Panc1 (cell line): ENCODE results near the gene MAPT.

ENCODE experiments used
- CTCF ChIP-seq: fragments of 450-650 bp; IDR thresholded peaks from 2 replicates; pipeline ENCODE4 v1.5.1; 2017; ENCODE audit warnings: mild to moderate bottlenecking
- POLR2AphosphoS5 ChIP-seq: IDR thresholded peaks from 2 replicates; pipeline ENCODE4 v1.6.1; 2012; ENCODE audit warnings: mild to moderate bottlenecking, low read depth, low read length, moderate library complexity
- SIN3A ChIP-seq: IDR thresholded peaks from 2 replicates; pipeline ENCODE4 v1.6.1; 2012; ENCODE audit warnings: low read depth, mild to moderate bottlenecking, low read length, moderate library complexity, borderline replicate concordance; ENCODE audit not compliant: insufficient read depth

GRCh38 chr17:45993962-45994627 lies 99.7 kb downstream of the MAPT start:
- TF ChIP-seq CTCF = no peak
- TF ChIP-seq POLR2AphosphoS5 = no peak
- TF ChIP-seq SIN3A = no peak
